Mammary epithelial cell (primary cell): Measurements from ENCODE around the gene MAGOHB.

Experiments used
- EZH2 ChIP-seq: IDR thresholded peaks from 2 replicates; pipeline ENCODE4 v1.6.1; 2012; ENCODE audit warnings: low read length, inconsistent platforms, borderline replicate concordance
- TF ChIP-seq, protein P1 (sequence below), 2 donors: IDR thresholded peaks in 1 of 2; conservative IDR thresholded peaks in 1 of 2; 2 replicates each; pipeline ENCODE4 v1.5.1; 2011 to 2012; ENCODE audit warnings: inconsistent platforms in 2 of 2, low read length in 2 of 2, mild to moderate bottlenecking in 2 of 2, control low read depth in 1 of 2, low read depth in 1 of 2; ENCODE audit not compliant: insufficient read depth in 1 of 2; ENCODE audit errors: extremely low read depth in 1 of 2

DNA sequence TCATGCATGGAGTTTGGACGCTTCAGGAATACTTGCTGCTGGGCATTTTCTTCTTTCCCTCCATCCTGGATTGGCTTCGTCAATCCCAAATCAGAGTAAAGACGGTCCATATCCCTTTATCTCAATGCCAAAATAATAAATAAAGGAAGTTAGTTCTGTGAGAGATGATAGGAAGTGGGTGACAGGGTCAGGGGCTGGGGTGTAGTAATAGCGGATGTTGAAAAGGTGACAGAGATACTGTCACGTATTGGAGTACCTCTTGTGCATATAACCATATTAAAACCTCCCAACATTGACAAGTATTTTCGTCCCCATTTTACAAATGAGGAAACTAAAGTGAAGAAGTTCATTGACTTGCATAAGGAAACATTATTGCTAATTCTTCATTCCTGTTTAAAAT, 12.4 kb downstream of the MAGOHB start:
- TF ChIP-seq, protein P1, sequence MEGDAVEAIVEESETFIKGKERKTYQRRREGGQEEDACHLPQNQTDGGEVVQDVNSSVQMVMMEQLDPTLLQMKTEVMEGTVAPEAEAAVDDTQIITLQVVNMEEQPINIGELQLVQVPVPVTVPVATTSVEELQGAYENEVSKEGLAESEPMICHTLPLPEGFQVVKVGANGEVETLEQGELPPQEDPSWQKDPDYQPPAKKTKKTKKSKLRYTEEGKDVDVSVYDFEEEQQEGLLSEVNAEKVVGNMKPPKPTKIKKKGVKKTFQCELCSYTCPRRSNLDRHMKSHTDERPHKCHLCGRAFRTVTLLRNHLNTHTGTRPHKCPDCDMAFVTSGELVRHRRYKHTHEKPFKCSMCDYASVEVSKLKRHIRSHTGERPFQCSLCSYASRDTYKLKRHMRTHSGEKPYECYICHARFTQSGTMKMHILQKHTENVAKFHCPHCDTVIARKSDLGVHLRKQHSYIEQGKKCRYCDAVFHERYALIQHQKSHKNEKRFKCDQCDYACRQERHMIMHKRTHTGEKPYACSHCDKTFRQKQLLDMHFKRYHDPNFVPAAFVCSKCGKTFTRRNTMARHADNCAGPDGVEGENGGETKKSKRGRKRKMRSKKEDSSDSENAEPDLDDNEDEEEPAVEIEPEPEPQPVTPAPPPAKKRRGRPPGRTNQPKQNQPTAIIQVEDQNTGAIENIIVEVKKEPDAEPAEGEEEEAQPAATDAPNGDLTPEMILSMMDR (conservative IDR thresholded peaks at IDR 0.05 in 1 of 2, IDR thresholded peaks at IDR 0.05 in 1 of 2; ENCODE audit: extremely low read depth in 1 of 2, insufficient read depth in 1 of 2, low read depth in 1 of 2, low read length in 2 of 2) = no peak
- TF ChIP-seq EZH2 = no peak
